K562 (cell line): ENCODE data around the gene KBTBD4. TPM values are rescaled to one million over a fixed set of nuclear protein-coding genes. Genes with fewer than 3 reads are reported as not detected.

Source experiments
- FOXK2 ChIP-seq, 2 experiments: fragments of 450-650 bp; IDR thresholded peaks in 1 of 2; conservative IDR thresholded peaks in 1 of 2; 2 replicates each; pipeline ENCODE4 v1.6.1; 2016; ENCODE audit warnings: low read depth in 2 of 2, mild to moderate bottlenecking in 1 of 2
- GTF2F1 ChIP-seq: IDR thresholded peaks from 2 replicates; pipeline ENCODE4 v1.6.1; 2011; ENCODE audit warnings: low read depth, low read length, improper control_type of control experiment
- MBD2 ChIP-seq: sonication (generic); IDR thresholded peaks from 2 replicates; pipeline ENCODE4 v1.6.1; 2016; ENCODE audit warnings: low read depth, borderline replicate concordance
- MTA3 ChIP-seq: fragments of 450-650 bp; formaldehyde crosslinking; IDR thresholded peaks from 2 replicates; pipeline ENCODE4 v1.6.1; 2017; ENCODE audit warnings: mild to moderate bottlenecking, borderline replicate concordance
- ZEB2 ChIP-seq: fragments of 450-650 bp; IDR thresholded peaks from 2 replicates; pipeline ENCODE4 v1.6.1; 2016
- ZNF699 ChIP-seq: fragments of 250-450 bp; sonication (Bioruptor Pico); IDR thresholded peaks from 2 replicates; pipeline ENCODE4 v1.8.0; 2021; ENCODE audit warnings: mild to moderate bottlenecking, moderate library complexity; ENCODE audit not compliant: insufficient replicate concordance
- polyA plus RNA-seq, 8 experiments: library from polyadenylated mRNA; depleted of rRNA in 4 of 8; stranded (reverse) in 5 of 8; unstranded in 3 of 8; fragments of >200 nt; fragmentation: Nextera tagmentation in 2 of 8; fragmentation: Illumina TruSeq in 1 of 8; extraction: Ambion mirVana in 2 of 8; extraction: Trizol in 1 of 8; gene quantifications; 2 replicates each; pipeline versions ENCODE4 v1.2.1 to v1.2.3, GENCODE V29; 2011 to 2014; ENCODE audit warnings: inconsistent platforms in 1 of 8, missing spikeins in 1 of 8
- total RNA-seq, 7 experiments: library from RNA; depleted of rRNA in 6 of 7; stranded (reverse); fragments of >200 nt in 6 of 7; fragmentation: Illumina TruSeq in 2 of 7; extraction: Trizol in 2 of 7; gene quantifications; 2 replicates each; pipeline versions ENCODE4 v1.2.1 to v1.2.3, GENCODE V29; 2011 to 2021; ENCODE audit warnings: low replicate concordance in 1 of 7
- TF ChIP-seq, protein P1 (sequence below): fragments of 200-600 bp; sonication (generic); IDR thresholded peaks from one replicate; pipeline ENCODE4 v1.6.1; 2012; ENCODE audit warnings: mild to moderate bottlenecking, low read depth, low read length, inconsistent platforms
- TF ChIP-seq, protein P2 (sequence below): fragments of 250-450 bp; sonication (Bioruptor Pico); IDR thresholded peaks from 2 replicates; pipeline ENCODE4 v1.5.0; 2022; ENCODE audit warnings: mild to moderate bottlenecking
- TF ChIP-seq, protein P3 (sequence below): sonication (generic); formaldehyde crosslinking; IDR thresholded peaks from 2 replicates; pipeline ENCODE4 v1.8.1; 2023; ENCODE audit warnings: mild to moderate bottlenecking, missing genetic modification reagents

The KBTBD4 gene
- total and polyA plus RNA-seq, 9 of the 15 experiments (the other 6 are each of a cell fraction or from before 2014, with no cell fraction given): 7.0 to 33.9 (median 13.3) TPM

DNA sequence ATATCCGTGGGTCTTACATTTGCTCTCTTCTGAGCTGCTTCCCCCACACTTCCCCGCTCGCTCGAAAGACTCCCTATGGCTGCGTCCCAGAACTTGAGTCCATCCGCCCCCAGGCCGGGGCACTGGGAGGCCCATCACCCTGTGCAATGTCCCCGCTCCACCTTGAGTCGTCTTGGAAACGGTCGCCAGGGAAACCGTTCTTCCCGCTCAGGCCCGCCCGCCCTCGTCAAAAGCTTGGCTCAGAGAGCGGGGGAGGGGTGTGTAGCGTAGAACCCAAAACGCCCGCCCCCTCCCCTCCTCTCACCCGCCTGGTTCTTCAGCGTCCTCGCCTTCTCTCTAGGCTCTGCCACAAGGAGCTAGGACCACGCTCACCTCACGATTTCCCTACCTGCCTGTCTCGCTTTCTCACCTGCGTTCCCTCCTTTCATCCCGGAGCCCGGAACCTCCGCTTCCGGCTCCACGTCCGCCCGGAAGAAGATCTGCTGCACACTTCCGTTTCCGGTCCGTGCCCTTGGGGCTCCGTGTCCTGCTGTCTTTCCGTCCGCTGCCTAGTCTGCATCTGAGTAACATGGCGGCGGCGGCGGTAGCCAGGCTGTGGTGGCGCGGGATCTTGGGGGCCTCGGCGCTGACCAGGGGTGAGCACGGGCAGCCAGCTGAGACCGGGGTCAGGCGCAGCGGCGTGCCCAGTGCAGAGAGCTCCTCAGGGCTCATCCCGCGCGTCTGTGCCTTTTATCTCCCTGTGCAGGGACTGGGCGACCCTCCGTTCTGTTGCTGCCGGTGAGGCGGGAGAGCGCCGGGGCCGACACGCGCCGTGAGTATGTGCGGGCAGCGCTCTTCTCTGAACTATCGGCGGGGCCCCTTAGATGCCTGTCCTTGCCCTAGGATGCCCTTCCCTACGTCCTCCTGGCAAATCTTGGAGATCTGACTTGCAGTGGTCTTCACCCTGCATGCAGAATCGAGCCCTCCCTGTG, at the start of gene KBTBD4, which contains the start of gene NDUFS3 (continued):
- TF ChIP-seq, protein P1, sequence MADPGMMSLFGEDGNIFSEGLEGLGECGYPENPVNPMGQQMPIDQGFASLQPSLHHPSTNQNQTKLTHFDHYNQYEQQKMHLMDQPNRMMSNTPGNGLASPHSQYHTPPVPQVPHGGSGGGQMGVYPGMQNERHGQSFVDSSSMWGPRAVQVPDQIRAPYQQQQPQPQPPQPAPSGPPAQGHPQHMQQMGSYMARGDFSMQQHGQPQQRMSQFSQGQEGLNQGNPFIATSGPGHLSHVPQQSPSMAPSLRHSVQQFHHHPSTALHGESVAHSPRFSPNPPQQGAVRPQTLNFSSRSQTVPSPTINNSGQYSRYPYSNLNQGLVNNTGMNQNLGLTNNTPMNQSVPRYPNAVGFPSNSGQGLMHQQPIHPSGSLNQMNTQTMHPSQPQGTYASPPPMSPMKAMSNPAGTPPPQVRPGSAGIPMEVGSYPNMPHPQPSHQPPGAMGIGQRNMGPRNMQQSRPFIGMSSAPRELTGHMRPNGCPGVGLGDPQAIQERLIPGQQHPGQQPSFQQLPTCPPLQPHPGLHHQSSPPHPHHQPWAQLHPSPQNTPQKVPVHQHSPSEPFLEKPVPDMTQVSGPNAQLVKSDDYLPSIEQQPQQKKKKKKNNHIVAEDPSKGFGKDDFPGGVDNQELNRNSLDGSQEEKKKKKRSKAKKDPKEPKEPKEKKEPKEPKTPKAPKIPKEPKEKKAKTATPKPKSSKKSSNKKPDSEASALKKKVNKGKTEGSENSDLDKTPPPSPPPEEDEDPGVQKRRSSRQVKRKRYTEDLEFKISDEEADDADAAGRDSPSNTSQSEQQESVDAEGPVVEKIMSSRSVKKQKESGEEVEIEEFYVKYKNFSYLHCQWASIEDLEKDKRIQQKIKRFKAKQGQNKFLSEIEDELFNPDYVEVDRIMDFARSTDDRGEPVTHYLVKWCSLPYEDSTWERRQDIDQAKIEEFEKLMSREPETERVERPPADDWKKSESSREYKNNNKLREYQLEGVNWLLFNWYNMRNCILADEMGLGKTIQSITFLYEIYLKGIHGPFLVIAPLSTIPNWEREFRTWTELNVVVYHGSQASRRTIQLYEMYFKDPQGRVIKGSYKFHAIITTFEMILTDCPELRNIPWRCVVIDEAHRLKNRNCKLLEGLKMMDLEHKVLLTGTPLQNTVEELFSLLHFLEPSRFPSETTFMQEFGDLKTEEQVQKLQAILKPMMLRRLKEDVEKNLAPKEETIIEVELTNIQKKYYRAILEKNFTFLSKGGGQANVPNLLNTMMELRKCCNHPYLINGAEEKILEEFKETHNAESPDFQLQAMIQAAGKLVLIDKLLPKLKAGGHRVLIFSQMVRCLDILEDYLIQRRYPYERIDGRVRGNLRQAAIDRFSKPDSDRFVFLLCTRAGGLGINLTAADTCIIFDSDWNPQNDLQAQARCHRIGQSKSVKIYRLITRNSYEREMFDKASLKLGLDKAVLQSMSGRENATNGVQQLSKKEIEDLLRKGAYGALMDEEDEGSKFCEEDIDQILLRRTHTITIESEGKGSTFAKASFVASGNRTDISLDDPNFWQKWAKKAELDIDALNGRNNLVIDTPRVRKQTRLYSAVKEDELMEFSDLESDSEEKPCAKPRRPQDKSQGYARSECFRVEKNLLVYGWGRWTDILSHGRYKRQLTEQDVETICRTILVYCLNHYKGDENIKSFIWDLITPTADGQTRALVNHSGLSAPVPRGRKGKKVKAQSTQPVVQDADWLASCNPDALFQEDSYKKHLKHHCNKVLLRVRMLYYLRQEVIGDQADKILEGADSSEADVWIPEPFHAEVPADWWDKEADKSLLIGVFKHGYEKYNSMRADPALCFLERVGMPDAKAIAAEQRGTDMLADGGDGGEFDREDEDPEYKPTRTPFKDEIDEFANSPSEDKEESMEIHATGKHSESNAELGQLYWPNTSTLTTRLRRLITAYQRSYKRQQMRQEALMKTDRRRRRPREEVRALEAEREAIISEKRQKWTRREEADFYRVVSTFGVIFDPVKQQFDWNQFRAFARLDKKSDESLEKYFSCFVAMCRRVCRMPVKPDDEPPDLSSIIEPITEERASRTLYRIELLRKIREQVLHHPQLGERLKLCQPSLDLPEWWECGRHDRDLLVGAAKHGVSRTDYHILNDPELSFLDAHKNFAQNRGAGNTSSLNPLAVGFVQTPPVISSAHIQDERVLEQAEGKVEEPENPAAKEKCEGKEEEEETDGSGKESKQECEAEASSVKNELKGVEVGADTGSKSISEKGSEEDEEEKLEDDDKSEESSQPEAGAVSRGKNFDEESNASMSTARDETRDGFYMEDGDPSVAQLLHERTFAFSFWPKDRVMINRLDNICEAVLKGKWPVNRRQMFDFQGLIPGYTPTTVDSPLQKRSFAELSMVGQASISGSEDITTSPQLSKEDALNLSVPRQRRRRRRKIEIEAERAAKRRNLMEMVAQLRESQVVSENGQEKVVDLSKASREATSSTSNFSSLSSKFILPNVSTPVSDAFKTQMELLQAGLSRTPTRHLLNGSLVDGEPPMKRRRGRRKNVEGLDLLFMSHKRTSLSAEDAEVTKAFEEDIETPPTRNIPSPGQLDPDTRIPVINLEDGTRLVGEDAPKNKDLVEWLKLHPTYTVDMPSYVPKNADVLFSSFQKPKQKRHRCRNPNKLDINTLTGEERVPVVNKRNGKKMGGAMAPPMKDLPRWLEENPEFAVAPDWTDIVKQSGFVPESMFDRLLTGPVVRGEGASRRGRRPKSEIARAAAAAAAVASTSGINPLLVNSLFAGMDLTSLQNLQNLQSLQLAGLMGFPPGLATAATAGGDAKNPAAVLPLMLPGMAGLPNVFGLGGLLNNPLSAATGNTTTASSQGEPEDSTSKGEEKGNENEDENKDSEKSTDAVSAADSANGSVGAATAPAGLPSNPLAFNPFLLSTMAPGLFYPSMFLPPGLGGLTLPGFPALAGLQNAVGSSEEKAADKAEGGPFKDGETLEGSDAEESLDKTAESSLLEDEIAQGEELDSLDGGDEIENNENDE: peak; percentile 49
- TF ChIP-seq, protein P2, sequence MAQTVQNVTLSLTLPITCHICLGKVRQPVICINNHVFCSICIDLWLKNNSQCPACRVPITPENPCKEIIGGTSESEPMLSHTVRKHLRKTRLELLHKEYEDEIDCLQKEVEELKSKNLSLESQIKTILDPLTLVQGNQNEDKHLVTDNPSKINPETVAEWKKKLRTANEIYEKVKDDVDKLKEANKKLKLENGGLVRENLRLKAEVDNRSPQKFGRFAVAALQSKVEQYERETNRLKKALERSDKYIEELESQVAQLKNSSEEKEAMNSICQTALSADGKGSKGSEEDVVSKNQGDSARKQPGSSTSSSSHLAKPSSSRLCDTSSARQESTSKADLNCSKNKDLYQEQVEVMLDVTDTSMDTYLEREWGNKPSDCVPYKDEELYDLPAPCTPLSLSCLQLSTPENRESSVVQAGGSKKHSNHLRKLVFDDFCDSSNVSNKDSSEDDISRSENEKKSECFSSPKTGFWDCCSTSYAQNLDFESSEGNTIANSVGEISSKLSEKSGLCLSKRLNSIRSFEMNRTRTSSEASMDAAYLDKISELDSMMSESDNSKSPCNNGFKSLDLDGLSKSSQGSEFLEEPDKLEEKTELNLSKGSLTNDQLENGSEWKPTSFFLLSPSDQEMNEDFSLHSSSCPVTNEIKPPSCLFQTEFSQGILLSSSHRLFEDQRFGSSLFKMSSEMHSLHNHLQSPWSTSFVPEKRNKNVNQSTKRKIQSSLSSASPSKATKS (CRISPR knock-in tag): no peak
- TF ChIP-seq ZEB2 (peak; percentile 100), ZNF699 (no peak), FOXK2 (conservative IDR thresholded peaks at IDR 0.05 in 1 of 2, IDR thresholded peaks at IDR 0.05 in 1 of 2; ENCODE audit: low read depth in 2 of 2) (peak; percentile 93 to 95), MTA3 (peak; percentile 94), MBD2 (peak; percentile 90), GTF2F1 (peak; percentile 87)
- TF ChIP-seq, protein P3, sequence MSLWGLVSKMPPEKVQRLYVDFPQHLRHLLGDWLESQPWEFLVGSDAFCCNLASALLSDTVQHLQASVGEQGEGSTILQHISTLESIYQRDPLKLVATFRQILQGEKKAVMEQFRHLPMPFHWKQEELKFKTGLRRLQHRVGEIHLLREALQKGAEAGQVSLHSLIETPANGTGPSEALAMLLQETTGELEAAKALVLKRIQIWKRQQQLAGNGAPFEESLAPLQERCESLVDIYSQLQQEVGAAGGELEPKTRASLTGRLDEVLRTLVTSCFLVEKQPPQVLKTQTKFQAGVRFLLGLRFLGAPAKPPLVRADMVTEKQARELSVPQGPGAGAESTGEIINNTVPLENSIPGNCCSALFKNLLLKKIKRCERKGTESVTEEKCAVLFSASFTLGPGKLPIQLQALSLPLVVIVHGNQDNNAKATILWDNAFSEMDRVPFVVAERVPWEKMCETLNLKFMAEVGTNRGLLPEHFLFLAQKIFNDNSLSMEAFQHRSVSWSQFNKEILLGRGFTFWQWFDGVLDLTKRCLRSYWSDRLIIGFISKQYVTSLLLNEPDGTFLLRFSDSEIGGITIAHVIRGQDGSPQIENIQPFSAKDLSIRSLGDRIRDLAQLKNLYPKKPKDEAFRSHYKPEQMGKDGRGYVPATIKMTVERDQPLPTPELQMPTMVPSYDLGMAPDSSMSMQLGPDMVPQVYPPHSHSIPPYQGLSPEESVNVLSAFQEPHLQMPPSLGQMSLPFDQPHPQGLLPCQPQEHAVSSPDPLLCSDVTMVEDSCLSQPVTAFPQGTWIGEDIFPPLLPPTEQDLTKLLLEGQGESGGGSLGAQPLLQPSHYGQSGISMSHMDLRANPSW (CRISPR knock-in tag): no peak
